HUES48 (cell line): ENCODE measurements around the gene AR.
A peak's percentile ranks its signal among the peaks of the same experiment; 100 is the strongest.

ENCODE experiments used
- H3K27ac ChIP-seq: one replicate; pipeline ENCODE4 v1.7.0; 2013; ENCODE audit warnings: low read depth, low read length, inconsistent platforms
- H3K27me3 ChIP-seq: 2 replicates; pipeline ENCODE4 v1.6.1; 2013; ENCODE audit warnings: mild to moderate bottlenecking, low read length; ENCODE audit not compliant: control insufficient read depth, insufficient read depth
- H3K36me3 ChIP-seq: 2 replicates; pipeline ENCODE4 v1.6.1; 2013; ENCODE audit warnings: low read length; ENCODE audit not compliant: control insufficient read depth, insufficient read depth
- H3K4me1 ChIP-seq: 2 replicates; pipeline ENCODE4 v1.6.1; 2013; ENCODE audit warnings: mild to moderate bottlenecking, low read length; ENCODE audit not compliant: control insufficient read depth, insufficient read depth
- H3K4me3 ChIP-seq: 2 replicates; pipeline ENCODE4 v1.5.1; 2013; ENCODE audit warnings: mild to moderate bottlenecking, low read depth, low read length
- H3K9ac ChIP-seq: 2 replicates; pipeline ENCODE4 v1.6.1; 2013; ENCODE audit warnings: mild to moderate bottlenecking, low read depth, low read length, moderate library complexity
- H3K9me3 ChIP-seq: 2 replicates; pipeline ENCODE4 v1.6.1; 2013; ENCODE audit warnings: low read length; ENCODE audit not compliant: control insufficient read depth, insufficient read depth

The AR gene

DNA sequence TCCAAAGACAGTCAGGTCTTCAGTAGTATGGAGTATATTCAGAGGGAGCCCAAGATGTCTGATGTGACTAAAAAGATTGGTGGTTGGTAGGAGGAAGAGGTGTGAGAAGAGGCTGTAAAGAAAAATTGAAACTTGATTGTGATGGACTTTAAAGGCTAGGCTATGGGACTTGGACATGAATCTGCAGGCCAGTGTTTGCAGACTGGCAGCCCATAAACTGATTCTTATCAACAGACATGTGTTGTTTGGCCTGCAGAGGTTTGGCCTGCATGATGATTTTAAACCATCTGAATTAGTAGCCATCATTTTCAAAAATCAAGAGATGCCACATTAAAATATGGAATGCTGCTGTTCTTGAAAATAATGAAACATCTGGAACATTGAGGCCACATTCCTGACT is 5.4 kb upstream of the AR start:
- H3K36me3 ChIP-seq = no peaks in the 10 kb centered on the region
- H3K4me3 ChIP-seq = no peak overlapping the region
- H3K27me3 ChIP-seq = peaks cover 6% of the 10 kb centered on the region; the same call in 1 of the 2 replicates
- no peak overlapping the region for H3K9ac ChIP-seq
- peaks cover 9% of the 10 kb centered on the region; the same call in 1 of the 2 replicates for H3K4me1 ChIP-seq
- H3K9me3 ChIP-seq = peaks cover 44% of the 10 kb centered on the region
- H3K27ac ChIP-seq = no peak overlapping the region

DNA sequence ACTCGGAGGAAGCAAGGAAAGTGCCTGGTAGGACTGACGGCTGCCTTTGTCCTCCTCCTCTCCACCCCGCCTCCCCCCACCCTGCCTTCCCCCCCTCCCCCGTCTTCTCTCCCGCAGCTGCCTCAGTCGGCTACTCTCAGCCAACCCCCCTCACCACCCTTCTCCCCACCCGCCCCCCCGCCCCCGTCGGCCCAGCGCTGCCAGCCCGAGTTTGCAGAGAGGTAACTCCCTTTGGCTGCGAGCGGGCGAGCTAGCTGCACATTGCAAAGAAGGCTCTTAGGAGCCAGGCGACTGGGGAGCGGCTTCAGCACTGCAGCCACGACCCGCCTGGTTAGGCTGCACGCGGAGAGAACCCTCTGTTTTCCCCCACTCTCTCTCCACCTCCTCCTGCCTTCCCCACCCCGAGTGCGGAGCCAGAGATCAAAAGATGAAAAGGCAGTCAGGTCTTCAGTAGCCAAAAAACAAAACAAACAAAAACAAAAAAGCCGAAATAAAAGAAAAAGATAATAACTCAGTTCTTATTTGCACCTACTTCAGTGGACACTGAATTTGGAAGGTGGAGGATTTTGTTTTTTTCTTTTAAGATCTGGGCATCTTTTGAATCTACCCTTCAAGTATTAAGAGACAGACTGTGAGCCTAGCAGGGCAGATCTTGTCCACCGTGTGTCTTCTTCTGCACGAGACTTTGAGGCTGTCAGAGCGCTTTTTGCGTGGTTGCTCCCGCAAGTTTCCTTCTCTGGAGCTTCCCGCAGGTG is 637 bp downstream of the AR start:
- H3K27ac ChIP-seq = peak overlapping the region; percentile 63

DNA sequence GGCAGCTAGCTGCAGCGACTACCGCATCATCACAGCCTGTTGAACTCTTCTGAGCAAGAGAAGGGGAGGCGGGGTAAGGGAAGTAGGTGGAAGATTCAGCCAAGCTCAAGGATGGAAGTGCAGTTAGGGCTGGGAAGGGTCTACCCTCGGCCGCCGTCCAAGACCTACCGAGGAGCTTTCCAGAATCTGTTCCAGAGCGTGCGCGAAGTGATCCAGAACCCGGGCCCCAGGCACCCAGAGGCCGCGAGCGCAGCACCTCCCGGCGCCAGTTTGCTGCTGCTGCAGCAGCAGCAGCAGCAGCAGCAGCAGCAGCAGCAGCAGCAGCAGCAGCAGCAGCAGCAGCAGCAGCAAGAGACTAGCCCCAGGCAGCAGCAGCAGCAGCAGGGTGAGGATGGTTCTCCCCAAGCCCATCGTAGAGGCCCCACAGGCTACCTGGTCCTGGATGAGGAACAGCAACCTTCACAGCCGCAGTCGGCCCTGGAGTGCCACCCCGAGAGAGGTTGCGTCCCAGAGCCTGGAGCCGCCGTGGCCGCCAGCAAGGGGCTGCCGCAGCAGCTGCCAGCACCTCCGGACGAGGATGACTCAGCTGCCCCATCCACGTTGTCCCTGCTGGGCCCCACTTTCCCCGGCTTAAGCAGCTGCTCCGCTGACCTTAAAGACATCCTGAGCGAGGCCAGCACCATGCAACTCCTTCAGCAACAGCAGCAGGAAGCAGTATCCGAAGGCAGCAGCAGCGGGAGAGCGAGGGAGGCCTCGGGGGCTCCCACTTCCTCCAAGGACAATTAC is 1.4 kb downstream of the AR start:
- Histone ChIP-seq H3K27me3 (peaks cover 22% of the 10 kb centered on the region), H3K4me1 (peaks cover 22% of the 10 kb centered on the region), H3K9me3 (peaks cover 48% of the 10 kb centered on the region), H3K9ac (no peak overlapping the region), H3K36me3 (no peaks in the 10 kb centered on the region), H3K4me3 (peak overlapping the region; percentile 57), H3K27ac (no peak overlapping the region)

More for the DNA sequence above, 637 bp downstream of the AR start:
- H3K4me1 ChIP-seq = peaks cover 14% of the 10 kb centered on the region; the same call in 1 of the 2 replicates
- peak overlapping the region; percentile 58 for H3K4me3 ChIP-seq
- peaks cover 47% of the 10 kb centered on the region for H3K9me3 ChIP-seq
- peaks cover 22% of the 10 kb centered on the region for H3K27me3 ChIP-seq
- peak overlapping the region; percentile 58; the same call in 1 of the 2 replicates for H3K9ac ChIP-seq
- no peaks in the 10 kb centered on the region for H3K36me3 ChIP-seq

DNA sequence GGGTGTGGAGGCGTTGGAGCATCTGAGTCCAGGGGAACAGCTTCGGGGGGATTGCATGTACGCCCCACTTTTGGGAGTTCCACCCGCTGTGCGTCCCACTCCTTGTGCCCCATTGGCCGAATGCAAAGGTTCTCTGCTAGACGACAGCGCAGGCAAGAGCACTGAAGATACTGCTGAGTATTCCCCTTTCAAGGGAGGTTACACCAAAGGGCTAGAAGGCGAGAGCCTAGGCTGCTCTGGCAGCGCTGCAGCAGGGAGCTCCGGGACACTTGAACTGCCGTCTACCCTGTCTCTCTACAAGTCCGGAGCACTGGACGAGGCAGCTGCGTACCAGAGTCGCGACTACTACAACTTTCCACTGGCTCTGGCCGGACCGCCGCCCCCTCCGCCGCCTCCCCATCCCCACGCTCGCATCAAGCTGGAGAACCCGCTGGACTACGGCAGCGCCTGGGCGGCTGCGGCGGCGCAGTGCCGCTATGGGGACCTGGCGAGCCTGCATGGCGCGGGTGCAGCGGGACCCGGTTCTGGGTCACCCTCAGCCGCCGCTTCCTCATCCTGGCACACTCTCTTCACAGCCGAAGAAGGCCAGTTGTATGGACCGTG is 2.2 kb downstream of the AR start:
- Histone ChIP-seq H3K27me3 (peaks cover 22% of the 10 kb centered on the region), H3K4me1 (peaks cover 25% of the 10 kb centered on the region), H3K9me3 (peaks cover 43% of the 10 kb centered on the region), H3K36me3 (no peaks in the 10 kb centered on the region), H3K9ac (no peak overlapping the region), H3K4me3 (peak overlapping the region; percentile 57), H3K27ac (no peak overlapping the region)

DNA sequence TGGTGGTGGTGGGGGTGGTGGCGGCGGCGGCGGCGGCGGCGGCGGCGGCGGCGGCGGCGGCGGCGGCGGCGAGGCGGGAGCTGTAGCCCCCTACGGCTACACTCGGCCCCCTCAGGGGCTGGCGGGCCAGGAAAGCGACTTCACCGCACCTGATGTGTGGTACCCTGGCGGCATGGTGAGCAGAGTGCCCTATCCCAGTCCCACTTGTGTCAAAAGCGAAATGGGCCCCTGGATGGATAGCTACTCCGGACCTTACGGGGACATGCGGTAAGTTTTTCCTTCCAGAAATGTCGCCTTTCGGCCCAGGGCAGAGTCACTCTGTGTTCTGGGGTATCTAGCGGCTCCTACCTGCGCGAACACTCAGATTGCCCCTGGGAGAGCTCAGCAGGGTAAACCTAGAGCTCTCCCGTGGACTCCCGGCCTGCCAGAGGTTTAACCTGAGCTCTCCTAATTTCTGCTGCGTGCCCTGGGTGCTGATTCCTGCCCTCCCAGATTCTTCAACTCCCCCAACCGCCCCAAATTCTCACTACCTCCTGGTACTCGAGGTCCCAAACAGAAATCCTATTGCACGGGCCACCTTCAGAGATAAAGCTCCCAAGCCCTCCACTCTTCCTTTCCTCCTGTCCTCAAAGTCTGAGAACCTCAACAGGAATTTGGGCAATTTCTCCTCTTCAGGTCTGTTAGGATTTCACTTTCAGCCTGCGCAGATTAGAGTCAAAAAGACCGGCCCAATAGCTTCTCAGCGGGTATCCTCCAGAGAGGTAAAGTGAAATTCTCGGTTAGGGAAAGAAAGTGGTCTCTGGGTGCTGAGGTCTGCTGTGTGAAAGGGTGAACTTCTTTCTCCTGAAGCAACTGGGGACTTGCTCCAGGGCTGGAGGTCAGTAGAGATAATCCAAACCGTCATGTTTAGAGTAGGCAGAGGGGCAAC is 2.9 kb downstream of the AR start:
- Histone ChIP-seq H3K36me3 (no peaks in the 10 kb centered on the region), H3K27me3 (peaks cover 22% of the 10 kb centered on the region), H3K9ac (no peak overlapping the region), H3K27ac (no peak overlapping the region), H3K9me3 (peaks cover 45% of the 10 kb centered on the region), H3K4me1 (peaks cover 25% of the 10 kb centered on the region), H3K4me3 (peak overlapping the region; percentile 57)

DNA sequence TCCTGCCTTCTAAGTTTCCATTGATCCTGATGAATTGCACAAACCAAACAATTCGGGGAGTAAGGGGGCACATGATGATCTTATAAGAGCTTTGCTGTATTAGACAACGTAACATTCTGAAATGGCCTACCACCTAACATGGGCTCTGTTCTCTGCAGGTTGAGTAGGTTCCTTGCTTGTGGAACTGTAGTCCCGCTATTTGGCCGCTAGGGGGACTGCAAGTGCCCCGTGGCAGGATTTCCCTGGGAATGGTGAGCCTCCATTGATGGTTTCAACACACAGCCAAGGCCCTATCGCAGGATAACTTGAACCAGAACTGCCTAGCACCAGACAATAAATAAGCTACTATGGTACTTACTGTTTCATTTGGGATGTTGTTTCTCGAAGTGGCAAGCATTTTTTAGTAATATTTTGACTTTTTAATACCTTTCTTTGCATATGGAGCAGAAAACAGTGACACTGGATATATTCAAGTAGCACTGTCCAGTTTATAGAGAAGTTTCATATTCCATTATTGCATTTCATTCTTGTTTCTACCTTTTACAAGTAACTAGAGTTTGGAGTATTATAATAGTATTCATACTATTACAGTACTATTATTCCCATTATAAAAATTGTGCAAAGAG is 11.9 kb downstream of the AR start:
- no peak overlapping the region for H3K9ac ChIP-seq
- no peaks in the 10 kb centered on the region for H3K36me3 ChIP-seq
- H3K27me3 ChIP-seq = no peaks in the 10 kb centered on the region
- H3K4me3 ChIP-seq = no peak overlapping the region
- peaks cover 48% of the 10 kb centered on the region for H3K9me3 ChIP-seq
- no peak overlapping the region for H3K27ac ChIP-seq
- H3K4me1 ChIP-seq = no peaks in the 10 kb centered on the region

DNA sequence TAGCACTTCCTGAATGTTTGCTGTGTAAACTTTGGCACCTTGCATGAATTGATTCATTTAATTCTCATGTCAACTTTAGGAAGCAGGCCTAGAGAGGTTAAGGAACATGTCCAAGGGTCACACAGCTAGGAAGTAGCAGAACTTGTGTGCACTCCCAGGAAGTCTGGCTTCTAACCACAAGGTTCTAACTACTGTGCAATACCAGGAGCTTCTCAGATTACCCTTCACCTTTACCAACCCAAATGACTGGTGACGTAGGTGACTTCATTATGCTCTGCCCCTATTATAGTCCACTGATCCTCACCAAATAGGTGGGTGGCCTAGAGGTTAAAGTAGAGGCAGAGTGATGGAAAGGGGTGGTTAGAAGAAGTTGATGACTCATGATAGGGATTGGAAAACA is 14.4 kb downstream of the AR start:
- Histone ChIP-seq H3K9me3 (peaks cover 40% of the 10 kb centered on the region), H3K36me3 (no peaks in the 10 kb centered on the region), H3K4me3 (no peak overlapping the region), H3K4me1 (no peaks in the 10 kb centered on the region), H3K27ac (no peak overlapping the region), H3K27me3 (no peaks in the 10 kb centered on the region), H3K9ac (no peak overlapping the region)

DNA sequence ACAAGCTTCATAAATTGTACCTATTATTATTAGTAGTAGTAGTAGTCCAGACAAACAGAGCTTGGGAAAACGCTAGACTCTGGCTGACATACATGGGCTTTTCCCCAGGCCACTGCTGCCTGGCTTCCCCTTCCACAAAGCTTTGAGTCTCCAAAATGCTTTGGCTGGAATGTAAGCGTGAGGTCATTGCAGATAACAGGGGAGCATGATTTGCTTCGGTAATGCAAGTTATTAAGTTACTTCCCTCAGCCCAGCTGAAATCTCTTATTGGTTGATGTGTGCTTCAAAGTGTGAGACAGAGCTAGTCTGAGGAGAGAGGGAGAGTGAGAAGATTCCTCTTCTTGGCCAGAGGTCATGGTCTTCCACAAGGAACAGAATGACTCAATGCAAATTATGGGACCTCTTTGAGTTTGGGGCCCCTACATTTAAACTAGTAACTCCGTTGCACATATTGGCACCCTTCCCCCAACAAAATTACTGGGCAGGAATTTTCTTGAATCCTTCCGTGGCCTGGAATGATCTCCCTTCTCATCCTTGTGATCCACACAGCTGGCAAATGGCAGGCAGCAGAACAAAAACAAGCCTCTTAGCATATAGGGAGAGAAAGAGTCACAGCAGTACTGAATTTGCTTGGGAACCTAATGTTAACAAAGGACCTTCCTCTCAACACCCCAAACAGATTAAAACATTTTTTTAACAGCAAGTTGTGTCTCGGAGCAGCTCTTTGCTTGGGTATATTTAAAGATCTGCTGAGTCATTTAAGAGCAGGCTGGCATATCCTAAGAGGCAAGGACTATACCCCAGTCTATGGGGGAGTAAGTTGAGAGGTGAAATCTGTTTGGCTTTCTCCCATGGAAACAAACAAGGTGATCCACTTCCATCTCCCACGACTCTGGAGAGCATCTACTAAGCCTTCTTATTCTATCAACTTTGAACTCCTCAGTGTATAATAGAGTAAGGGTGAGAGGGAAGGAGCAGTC is 19.9 kb downstream of the AR start:
- no peak overlapping the region for H3K9ac ChIP-seq
- H3K4me3 ChIP-seq = no peak overlapping the region
- no peaks in the 10 kb centered on the region for H3K27me3 ChIP-seq
- H3K27ac ChIP-seq = no peak overlapping the region
- peaks cover 40% of the 10 kb centered on the region for H3K9me3 ChIP-seq
- H3K4me1 ChIP-seq = no peaks in the 10 kb centered on the region
- no peaks in the 10 kb centered on the region for H3K36me3 ChIP-seq

DNA sequence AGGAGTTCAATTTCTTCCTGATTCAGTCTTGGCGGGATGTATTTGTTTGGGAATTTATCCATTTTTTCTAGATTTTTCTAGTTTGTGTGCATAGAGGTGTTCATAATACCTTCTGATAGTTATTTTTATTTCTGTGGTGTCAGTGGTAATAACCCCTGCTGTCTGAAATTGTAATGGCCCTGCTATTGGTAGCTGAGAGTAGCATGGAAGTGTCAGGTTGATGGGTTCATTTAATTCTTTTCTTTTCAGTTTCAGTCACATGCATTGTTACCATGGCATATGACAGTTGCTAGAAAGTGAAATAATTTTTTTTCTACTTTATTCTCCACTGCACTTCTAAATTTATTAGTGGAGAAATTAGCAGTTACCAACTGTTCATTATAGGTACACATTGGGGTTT is 20.7 kb downstream of the AR start:
- no peak overlapping the region for H3K9ac ChIP-seq

More for the DNA sequence above, 20.7 kb downstream of the AR start:
- no peaks in the 10 kb centered on the region for H3K36me3 ChIP-seq
- no peaks in the 10 kb centered on the region for H3K4me1 ChIP-seq
- no peak overlapping the region for H3K27ac ChIP-seq
- H3K9me3 ChIP-seq = peaks cover 45% of the 10 kb centered on the region
- no peaks in the 10 kb centered on the region for H3K27me3 ChIP-seq
- H3K4me3 ChIP-seq = no peak overlapping the region
